ENCODE results near the gene PLB1.

- TF ChIP-seq CTCF (IDR thresholded peaks at IDR 0.05; ENCODE audit: low read length) (no peak), EZH2 (IDR thresholded peaks at IDR 0.05; ENCODE audit: borderline replicate concordance, low read length) (no peak)
Measured at GRCh38 chr2:28633204-28633603, 137.3 kb downstream of the PLB1 start.

Data from OCI-LY1 (cell line).